Stimulated activated CD4-positive, alpha-beta T cell treated with anti-CD3 and anti-CD28 coated beads, TNF-alpha, amount 100 ng/mL, for 4 hours (primary cell): ENCODE results near the gene BBS4.

Source experiments
- DNase-seq, 3 experiments: peaks; one replicate each; pipeline ENCODE4 v3.0.0-alpha.2; 2020; ENCODE audit warnings: low read depth in 3 of 3

BBS4 gene

GRCh38 chr15:72760590-72761260, 74.7 kb downstream of the BBS4 start:
- no peak for DNase-seq

GRCh38 chr15:72764656-72765055, 78.6 kb downstream of the BBS4 start:
- no peak for DNase-seq

GRCh38 chr15:72766025-72766424, 80.0 kb downstream of the BBS4 start:
- no peak for DNase-seq

GRCh38 chr15:72766780-72767179, 80.8 kb downstream of the BBS4 start:
- no peak for DNase-seq

GRCh38 chr15:72770673-72771328, 84.8 kb downstream of the BBS4 start:
- DNase-seq: no peak

- no peak for DNase-seq
These were observed 85.3 kb downstream of the BBS4 start for GRCh38 chr15:72771329-72771725.

- DNase-seq: no peak
These were observed 88.8 kb downstream of the BBS4 start for GRCh38 chr15:72774696-72775383.

GRCh38 chr15:72778796-72779195, 92.8 kb downstream of the BBS4 start:
- DNase-seq: no peak

- no peak for DNase-seq
These were observed 95.6 kb downstream of the BBS4 start for GRCh38 chr15:72781631-72782030.

GRCh38 chr15:72782274-72783003, 96.4 kb downstream of the BBS4 start:
- no peak for DNase-seq

GRCh38 chr15:72783004-72783639, 97.1 kb downstream of the BBS4 start:
- DNase-seq: no peak

- DNase-seq: peak; percentile 89 to 92 (median 91)
These were observed 97.8 kb downstream of the BBS4 start, which contains the start of gene ADPGK for GRCh38 chr15:72783640-72784455. Gene ADPGK, minus strand, starts transcription at chr15:72783758. Its CDS starts 67 bp downstream, at chr15:72783691.

- DNase-seq: no peak
These were observed 98.5 kb downstream of the BBS4 start for GRCh38 chr15:72784456-72784876.

- DNase-seq: no peak
These were observed 99.4 kb downstream of the BBS4 start for GRCh38 chr15:72785432-72785831.

GRCh38 chr15:72785841-72786240, 99.8 kb downstream of the BBS4 start:
- DNase-seq: no peak

GRCh38 chr15:72786242-72786641, 100.2 kb downstream of the BBS4 start:
- DNase-seq: no peak

- DNase-seq: no peak
These were observed 100.8 kb downstream of the BBS4 start for GRCh38 chr15:72786676-72787345.

GRCh38 chr15:72787526-72787925, 101.5 kb downstream of the BBS4 start:
- no peak for DNase-seq
